NAMALWA (cell line): ENCODE data around the gene CNTD1.

Experiments
- DNase-seq: peaks from one replicate; pipeline ENCODE4 v3.0.0-alpha.2; 2015; ENCODE audit warnings: low spot score

CNTD1 gene

GRCh38 chr17:42803074-42803883 lies 4.6 kb downstream of the CNTD1 start:
- no peak for DNase-seq

DNA sequence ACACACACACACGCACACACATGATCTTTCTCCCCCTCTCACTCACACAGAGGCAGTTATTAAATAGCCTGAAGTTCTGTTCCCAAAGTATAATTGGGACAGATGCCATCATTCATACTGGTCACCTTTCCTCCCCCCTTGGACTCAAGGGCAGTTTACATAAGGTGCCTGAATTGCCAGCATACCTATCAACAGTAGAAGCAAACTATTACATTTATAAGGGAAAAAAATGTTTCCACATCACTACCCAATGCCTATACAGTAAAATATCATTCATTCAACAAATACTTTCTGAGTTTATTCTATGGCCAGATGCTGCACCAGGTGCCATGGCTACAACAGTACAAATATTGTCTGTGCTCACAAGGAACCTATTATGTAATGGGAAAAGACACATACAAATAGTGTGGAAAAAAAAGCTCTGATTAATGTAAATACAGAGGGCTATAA lies 6.3 kb downstream of the CNTD1 start:
- no peak for DNase-seq

DNA sequence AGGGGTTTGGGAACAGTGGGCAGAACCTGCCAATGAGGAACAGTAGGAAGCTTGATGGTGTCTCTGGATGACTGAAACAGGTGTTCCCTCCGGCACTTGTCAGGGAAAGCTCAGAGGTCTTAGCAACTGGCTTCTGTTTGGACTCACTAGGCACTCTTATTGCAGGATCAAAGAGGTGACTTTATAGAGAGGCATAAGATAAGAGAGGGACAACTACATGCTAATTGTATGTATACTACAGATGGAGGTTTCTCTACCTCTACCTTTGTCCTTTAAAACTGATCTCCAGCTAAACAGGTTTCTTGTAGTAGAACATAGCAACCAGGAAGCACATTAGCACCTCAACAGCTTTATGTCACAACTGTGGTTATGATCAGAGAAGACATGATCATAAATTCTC lies 7.6 kb downstream of the CNTD1 start:
- no peak for DNase-seq

GRCh38 chr17:42809250-42809649 lies 10.6 kb downstream of the CNTD1 start:
- DNase-seq, result no peak

- no peak for DNase-seq
These were observed 16.2 kb downstream of the CNTD1 start for GRCh38 chr17:42814633-42815399.

DNA sequence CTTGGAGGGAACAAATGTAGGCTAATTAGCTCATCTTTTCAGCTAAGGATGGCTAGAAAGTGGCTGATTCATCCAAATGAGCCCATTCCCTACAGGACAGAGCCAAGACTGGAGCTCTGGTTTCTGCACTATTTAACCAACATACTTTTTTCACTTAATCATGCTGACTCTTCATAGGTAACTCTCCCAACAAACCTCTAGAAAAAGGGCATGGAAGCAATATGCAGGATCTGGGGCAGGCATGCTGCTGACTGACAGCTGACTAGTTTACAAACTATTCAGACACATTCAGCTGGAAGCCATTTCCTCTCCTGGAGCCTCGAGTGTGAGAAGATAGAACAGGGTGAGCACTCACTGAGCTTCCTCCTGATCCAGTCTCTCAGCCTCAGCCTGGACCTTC lies 19.2 kb downstream of the CNTD1 start:
- no peak for DNase-seq

DNA sequence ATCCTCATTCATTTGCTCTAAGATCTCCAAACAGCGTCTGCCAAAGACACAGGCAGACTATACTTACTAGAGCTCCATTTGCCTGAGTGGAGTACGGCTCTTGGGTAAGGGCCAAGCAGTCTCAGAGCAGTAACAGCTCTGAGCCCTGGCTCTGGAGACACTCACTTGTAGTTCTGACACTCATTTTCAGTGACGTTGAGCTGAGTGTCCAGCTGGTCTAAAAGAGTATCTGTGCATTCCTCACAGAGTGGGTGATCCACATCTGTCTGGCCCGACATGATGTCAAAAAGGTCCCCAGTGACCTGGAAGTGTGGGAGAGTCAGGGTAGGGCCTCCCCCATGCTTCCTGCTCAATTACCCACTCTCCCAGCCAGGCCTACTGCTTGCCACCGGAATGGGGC lies 19.7 kb downstream of the CNTD1 start:
- DNase-seq, result no peak

- peak; percentile 89 for DNase-seq
These were observed 21.4 kb downstream of the CNTD1 start for GRCh38 chr17:42819939-42820535.

DNA sequence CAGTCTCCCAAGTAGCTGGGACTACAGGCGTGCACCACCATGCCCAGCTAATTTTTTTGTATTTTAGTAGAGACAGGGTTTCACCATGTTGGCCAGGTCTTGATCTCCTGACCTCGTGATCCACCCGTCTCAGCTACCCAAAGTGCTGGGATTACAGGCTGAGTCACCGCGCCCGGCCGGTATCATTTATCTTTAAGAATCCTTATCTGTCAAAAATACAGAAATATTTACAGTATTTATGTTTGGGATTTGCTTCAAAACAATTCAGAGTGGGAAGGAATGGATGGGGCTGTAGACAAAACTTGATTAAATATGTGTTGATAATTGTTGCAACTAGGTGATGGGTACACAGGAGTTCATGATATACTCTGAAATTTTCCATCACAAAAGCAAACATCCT lies 22.5 kb downstream of the CNTD1 start:
- no peak for DNase-seq

DNA sequence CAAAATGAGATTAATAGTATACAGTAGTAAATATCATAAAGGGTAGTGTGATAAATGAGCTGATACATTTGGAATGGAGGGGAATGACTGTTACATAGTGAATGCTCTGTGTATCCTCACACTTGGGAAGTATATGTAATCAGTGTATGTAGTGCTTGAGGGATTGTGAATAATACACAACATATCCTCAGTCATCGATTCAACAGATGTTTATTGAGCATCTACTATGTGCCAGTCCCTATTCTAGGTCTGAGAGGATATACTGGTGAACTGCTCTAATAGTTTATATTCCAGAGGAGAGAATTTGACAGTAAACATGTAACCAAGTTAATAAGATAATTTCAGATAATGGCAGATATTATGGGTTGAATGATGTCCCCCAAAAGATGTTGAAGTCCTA lies 28.8 kb downstream of the CNTD1 start:
- DNase-seq, result no peak

DNA sequence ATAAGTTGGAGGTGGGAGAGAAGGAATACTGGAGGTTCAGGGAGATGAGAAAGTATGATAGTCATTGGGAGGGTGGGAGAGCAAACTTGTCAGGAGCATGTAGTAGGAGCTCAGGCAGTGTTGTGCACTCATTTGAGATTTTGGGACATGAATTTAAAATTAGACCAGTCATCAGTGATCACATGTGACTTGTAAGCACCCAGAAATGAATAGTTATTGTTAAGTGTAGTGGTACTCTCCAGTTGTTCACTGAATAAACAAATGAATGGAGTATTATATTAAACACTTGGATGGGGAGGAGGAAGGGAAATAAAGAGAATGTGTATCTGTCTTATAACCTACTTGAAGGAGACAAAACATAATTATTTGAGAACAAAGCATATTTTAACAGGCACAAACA lies 32.3 kb downstream of the CNTD1 start:
- no peak for DNase-seq

- DNase-seq, result no peak
These were observed 33.7 kb downstream of the CNTD1 start for GRCh38 chr17:42832213-42832933.

DNA sequence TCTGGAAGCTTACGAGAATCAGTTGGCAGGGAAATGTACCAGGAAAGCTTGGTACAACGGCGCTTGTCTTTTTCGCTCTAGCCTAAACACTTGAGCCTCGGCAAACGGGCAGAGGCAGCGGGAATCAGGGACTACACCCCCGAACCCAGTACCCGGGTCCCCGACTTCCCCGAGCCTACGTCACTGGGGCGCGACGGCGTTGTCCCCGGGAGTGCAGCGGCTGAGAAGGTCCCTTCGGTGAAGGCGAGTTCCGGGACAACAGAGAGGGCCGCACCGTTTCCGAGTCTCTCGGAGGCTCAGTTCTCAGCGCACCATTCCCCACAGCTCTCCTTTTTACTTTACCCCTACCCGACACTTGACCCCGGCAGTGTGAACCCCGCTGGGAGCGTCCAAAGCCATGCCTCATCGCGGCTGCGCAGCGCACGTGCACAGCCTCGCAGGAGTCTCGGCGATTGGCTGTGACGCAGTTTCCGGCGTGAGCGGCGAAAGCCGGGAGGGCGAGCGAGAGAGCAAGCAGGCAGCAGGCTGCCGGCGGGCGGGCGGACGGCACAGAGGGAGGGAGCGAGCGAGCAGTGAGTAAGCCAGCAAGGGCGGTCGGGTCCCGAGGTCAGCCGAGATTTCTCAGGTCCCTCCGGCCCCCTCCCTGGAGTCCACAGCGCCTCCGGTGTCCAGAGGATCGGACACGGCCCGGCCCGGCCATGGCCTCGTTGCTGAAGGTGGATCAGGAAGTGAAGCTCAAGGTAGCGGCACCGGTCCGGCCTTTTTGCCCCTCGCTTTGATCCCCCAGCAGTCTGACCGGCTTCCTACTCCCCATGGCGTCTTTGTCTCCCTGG lies 34.5 kb downstream of the CNTD1 start, which contains the start of gene PSME3:
Gene PSME3, plus strand, starts transcription at position 464 of the 833 bp plus-strand sequence. Its CDS starts 235 bp downstream, at position 699.
- DNase-seq, result peak; percentile 94

- DNase-seq, result no peak
These were observed 35.2 kb downstream of the CNTD1 start for GRCh38 chr17:42833767-42834422.

- DNase-seq, result no peak
These were observed 37.1 kb downstream of the CNTD1 start for GRCh38 chr17:42835732-42836131.

- DNase-seq, result no peak
These were observed 43.5 kb downstream of the CNTD1 start for GRCh38 chr17:42841975-42842685.

- DNase-seq, result peak; percentile 43
These were observed 44.8 kb downstream of the CNTD1 start for GRCh38 chr17:42843358-42843934.

DNA sequence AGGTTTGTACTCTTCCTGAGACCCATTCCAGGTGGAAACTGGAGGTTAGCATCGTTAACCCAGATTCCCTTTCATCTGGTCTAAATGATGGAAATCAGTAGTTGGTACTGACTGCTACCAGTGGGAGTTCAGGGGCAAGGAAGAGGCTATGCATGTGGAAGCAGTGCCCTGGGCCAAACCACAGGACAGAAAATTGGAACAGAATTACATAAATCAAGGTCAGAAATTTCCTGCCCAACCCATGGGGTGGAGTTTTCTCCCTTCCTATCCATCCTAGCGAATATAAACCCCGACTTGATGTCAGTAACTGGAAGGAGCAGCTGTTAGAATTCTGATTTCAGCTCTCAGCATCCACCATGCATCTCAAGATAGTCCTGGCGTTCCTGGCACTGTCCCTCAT lies 45.6 kb downstream of the CNTD1 start, which contains the start of gene AOC2:
Gene AOC2, plus strand, starts transcription at position 310 of the 400 bp plus-strand sequence. Its CDS starts 47 bp downstream, at position 357.
- no peak for DNase-seq

DNA sequence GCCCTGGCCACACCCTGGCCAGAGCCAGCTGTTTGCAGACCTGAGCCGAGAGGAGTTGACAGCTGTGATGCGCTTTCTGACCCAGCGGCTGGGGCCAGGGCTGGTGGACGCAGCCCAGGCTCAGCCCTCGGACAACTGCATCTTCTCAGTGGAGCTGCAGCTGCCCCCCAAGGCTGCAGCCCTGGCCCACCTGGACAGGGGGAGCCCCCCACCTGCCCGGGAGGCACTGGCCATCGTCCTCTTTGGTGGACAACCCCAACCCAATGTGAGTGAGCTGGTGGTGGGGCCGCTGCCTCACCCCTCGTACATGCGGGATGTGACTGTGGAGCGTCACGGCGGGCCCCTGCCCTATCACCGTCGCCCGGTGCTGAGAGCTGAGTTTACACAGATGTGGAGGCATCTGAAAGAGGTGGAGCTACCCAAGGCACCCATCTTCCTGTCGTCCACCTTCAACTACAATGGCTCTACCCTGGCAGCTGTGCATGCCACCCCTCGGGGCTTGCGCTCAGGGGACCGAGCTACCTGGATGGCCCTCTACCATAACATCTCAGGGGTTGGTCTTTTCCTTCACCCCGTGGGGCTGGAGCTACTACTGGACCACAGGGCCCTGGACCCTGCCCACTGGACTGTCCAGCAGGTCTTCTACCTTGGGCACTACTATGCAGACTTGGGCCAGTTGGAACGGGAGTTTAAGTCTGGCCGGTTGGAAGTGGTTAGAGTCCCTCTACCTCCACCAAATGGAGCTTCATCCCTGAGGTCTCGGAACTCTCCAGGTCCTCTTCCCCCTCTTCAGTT lies 46.3 kb downstream of the CNTD1 start:
- DNase-seq, result no peak
